GM12878 (cell line): ENCODE data around the gene GCSAM. TPM values are rescaled to one million over a fixed set of nuclear protein-coding genes. Genes with fewer than 3 reads are reported as not detected.

Source experiments
- ATAC-seq: fragments of 200-7000 bp; cut with Tn5 transposase; 3 replicates; pipeline ENCODE4 v1.9.1; 2020; ENCODE audit warnings: mild to moderate bottlenecking, moderate library complexity
- BruUV-seq: library from RNA; stranded (reverse); fragments of 400-500 nt; replicated peaks from 2 replicates; lab custom pipeline; 2021; lab: Mats Ljungman, UMichigan
- CTCF ChIA-PET: fragments of 300-600 bp; sonication (Branson Sonifier 250); formaldehyde crosslinking; extraction: SDS; loops from one replicate; lab custom pipeline; 2021; ENCODE audit warnings: inconsistent platforms; lab: Yijun Ruan, JAX
- POLR2A ChIA-PET: fragments of 350-600 bp; formaldehyde crosslinking; extraction: SDS; loops from one replicate; lab custom pipeline; 2021; ENCODE audit warnings: inconsistent platforms; lab: Charles Lee
- RAD21 ChIA-PET: fragments of 300-600 bp; sonication (Branson Sonifier 250); formaldehyde crosslinking; loops from one replicate; lab custom pipeline; 2023; ENCODE audit warnings: antibody characterized with exemption; ENCODE audit not compliant: unreplicated experiment; lab: Charles Lee
- SMC1A ChIA-PET: fragments of 300-600 bp; sonication (Branson Sonifier 250); formaldehyde crosslinking; loops from one replicate; lab custom pipeline; 2023; ENCODE audit not compliant: unreplicated experiment, uncharacterized antibody; lab: Charles Lee
- DNase-seq: peaks from one replicate; pipeline ENCODE4 v3.0.0-alpha.2; 2011; ENCODE audit warnings: low read depth, low spot score
- FAIRE-seq: peaks from 3 replicates; lab custom pipeline; 2011; peaks lifted over from hg19 to GRCh38; lab: Jason Lieb, UNC
- H2AFZ ChIP-seq: 2 replicates; pipeline ENCODE4 v1.6.0; 2011; ENCODE audit warnings: low read depth, low read length, control low read depth; ENCODE audit not compliant: control insufficient read depth
- H3K27ac ChIP-seq: 2 replicates; pipeline ENCODE4 v1.5.1; 2011; ENCODE audit warnings: control low read depth; ENCODE audit not compliant: control insufficient read depth, insufficient read depth
- H3K27me3 ChIP-seq, 2 experiments: replicated peaks in 1 of 2; 2 replicates each; pipeline versions ENCODE4 v1.6.0 to v1.6.1; 2011; ENCODE audit warnings: low read length in 1 of 2; ENCODE audit not compliant: control insufficient read depth in 2 of 2, insufficient read depth in 2 of 2
- H3K36me3 ChIP-seq, 2 experiments: 2 replicates each; pipeline ENCODE4 v1.5.1; 2011; ENCODE audit warnings: low read length in 1 of 2; ENCODE audit not compliant: control insufficient read depth in 2 of 2, insufficient read depth in 2 of 2
- H3K4me1 ChIP-seq: 2 replicates; pipeline ENCODE4 v1.6.1; 2011; ENCODE audit warnings: mild to moderate bottlenecking, low read length, moderate library complexity, mixed read lengths; ENCODE audit not compliant: control insufficient read depth, insufficient read depth
- H3K4me2 ChIP-seq: 2 replicates; pipeline ENCODE4 v1.6.0; 2011; ENCODE audit warnings: control low read depth; ENCODE audit not compliant: control insufficient read depth, insufficient read depth
- H3K4me3 ChIP-seq: fragments of 200-600 bp; sonication (generic); 2 replicates; pipeline ENCODE4 v1.5.1; 2016
- H3K79me2 ChIP-seq: 2 replicates; pipeline ENCODE4 v1.6.0; 2011; ENCODE audit warnings: low read length; ENCODE audit not compliant: control insufficient read depth, insufficient read depth
- H3K9ac ChIP-seq: 2 replicates; pipeline ENCODE4 v1.8.0; 2011; ENCODE audit warnings: low read length, control low read depth, mixed read lengths; ENCODE audit not compliant: control insufficient read depth, insufficient read depth
- H3K9me3 ChIP-seq: replicated peaks from 3 replicates; pipeline ENCODE4 v1.5.1; 2011; ENCODE audit warnings: mild to moderate bottlenecking, low read length; ENCODE audit not compliant: control insufficient read depth, insufficient read depth
- H4K20me1 ChIP-seq: 2 replicates; pipeline ENCODE4 v1.6.0; 2011; ENCODE audit not compliant: control insufficient read depth, insufficient read depth
- BACH1 ChIP-seq: fragments of 450-650 bp; IDR thresholded peaks from 2 replicates; pipeline ENCODE4 v1.6.1; 2017; ENCODE audit warnings: mild to moderate bottlenecking, borderline replicate concordance
- CHD1 ChIP-seq: IDR thresholded peaks from 2 replicates; pipeline ENCODE4 v1.6.1; 2012; ENCODE audit warnings: low read depth, low read length, improper control_type of control experiment
- ESRRA ChIP-seq: IDR thresholded peaks from 2 replicates; pipeline ENCODE4 v1.6.1; 2012; ENCODE audit warnings: mild to moderate bottlenecking, low read length, improper control_type of control experiment
- IKZF1 ChIP-seq: fragments of 450-650 bp; conservative IDR thresholded peaks from 2 replicates; pipeline ENCODE4 v1.6.1; 2017; ENCODE audit warnings: antibody characterized with exemption, mild to moderate bottlenecking
- IKZF2 ChIP-seq, 2 experiments: fragments of 450-650 bp; IDR thresholded peaks; 2 replicates each; pipeline ENCODE4 v1.6.1; 2017; ENCODE audit warnings: mild to moderate bottlenecking in 2 of 2, moderate library complexity in 2 of 2
- IRF4 ChIP-seq: IDR thresholded peaks from 2 replicates; pipeline ENCODE4 v1.6.1; 2011; ENCODE audit warnings: low read depth, low read length
- MLLT1 ChIP-seq: fragments of 450-650 bp; IDR thresholded peaks from 2 replicates; pipeline ENCODE4 v1.6.1; 2016; ENCODE audit warnings: mild to moderate bottlenecking
- NR2F1 ChIP-seq: fragments of 450-650 bp; conservative IDR thresholded peaks from 2 replicates; pipeline ENCODE4 v1.6.1; 2017; ENCODE audit warnings: mild to moderate bottlenecking
- POLR2A ChIP-seq: IDR thresholded peaks from 2 replicates; pipeline ENCODE4 v1.6.1; 2011; ENCODE audit warnings: low read depth, mild to moderate bottlenecking, low read length
- POLR2AphosphoS2 ChIP-seq: IDR thresholded peaks from 2 replicates; pipeline ENCODE4 v1.6.1; 2011; ENCODE audit warnings: low read depth, mild to moderate bottlenecking, low read length, improper control_type of control experiment, moderate library complexity
- POLR2AphosphoS5 ChIP-seq: IDR thresholded peaks from 2 replicates; pipeline ENCODE4 v1.6.1; 2011; ENCODE audit warnings: mild to moderate bottlenecking, low read length, inconsistent platforms
- POU2F2 ChIP-seq: IDR thresholded peaks from 3 replicates; pipeline ENCODE4 v1.6.1; 2011; ENCODE audit warnings: low read depth, mild to moderate bottlenecking, low read length, borderline replicate concordance
- RUNX3 ChIP-seq: IDR thresholded peaks from 2 replicates; pipeline ENCODE4 v1.6.1; 2012; ENCODE audit warnings: low read length, inconsistent platforms
- SMAD5 ChIP-seq: IDR thresholded peaks from 2 replicates; pipeline ENCODE4 v1.6.1; 2016; ENCODE audit warnings: antibody characterized with exemption, low read depth
- SMARCA5 ChIP-seq: fragments of 450-650 bp; IDR thresholded peaks from 2 replicates; pipeline ENCODE4 v1.6.1; 2017; ENCODE audit warnings: mild to moderate bottlenecking
- WRNIP1 ChIP-seq: IDR thresholded peaks from 2 replicates; pipeline ENCODE4 v1.6.1; 2011; ENCODE audit warnings: low read depth, low read length, improper control_type of control experiment, borderline replicate concordance
- WGBS: methylation state at CpG from one replicate; pipeline ENCODE4 v1.1.6; 2016; ENCODE audit warnings: low lambda C conversion rate; ENCODE audit not compliant: insufficient replicate concordance, insufficient coverage; ENCODE audit errors: missing lambda C conversion rate; 5-methylcytosine and 5-hydroxymethylcytosine counted together
- in situ Hi-C: fragments of 300-500 bp; cut with MboI; formaldehyde crosslinking; loops from 9 replicates; pipeline ENCODE4 v1.14.3; 2018; ENCODE audit warnings: mixed read lengths
- intact Hi-C: fragments of 100-400 bp; cut with micrococcal nuclease; formaldehyde crosslinking; loops from one replicate; pipeline ENCODE4 v1.14.2; 2022; ENCODE audit not compliant: unreplicated experiment
- polyA plus RNA-seq, 11 experiments: library from polyadenylated mRNA; depleted of rRNA in 4 of 11; unstranded in 6 of 11; stranded (reverse) in 5 of 11; fragments of >200 nt; fragmentation: Nextera tagmentation in 4 of 11; fragmentation: Illumina TruSeq in 1 of 11; extraction: Ambion mirVana in 4 of 11; extraction: Trizol in 1 of 11; gene quantifications; 1 replicate in 1 of 11; 2 replicates in 10 of 11; pipeline versions ENCODE4 v1.2.1 to v1.2.3, GENCODE V29; 2011 to 2016; ENCODE audit warnings: inconsistent platforms in 2 of 11, missing spikeins in 2 of 11, low read depth in 1 of 11
- total RNA-seq, 4 experiments: library from RNA; depleted of rRNA in 3 of 4; stranded (reverse); fragments of >200 nt in 3 of 4; fragmentation: Illumina TruSeq in 1 of 4; extraction: Trizol in 1 of 4; gene quantifications; 2 replicates each; pipeline versions ENCODE4 v1.2.1 to v1.2.3, GENCODE V29; 2013 to 2021
- TF ChIP-seq, protein P1 (sequence below): fragments of 450-650 bp; IDR thresholded peaks from 2 replicates; pipeline ENCODE4 v1.6.1; 2017; ENCODE audit warnings: mild to moderate bottlenecking, moderate library complexity
- TF ChIP-seq, protein P2 (sequence below): IDR thresholded peaks from 2 replicates; pipeline ENCODE4 v1.6.1; 2012; ENCODE audit warnings: low read depth, low read length, improper control_type of control experiment

Gene GCSAM
- total and polyA plus RNA-seq, 10 of the 15 experiments (the other 5 are each of a cell fraction or from before 2014, with no cell fraction given) = 81.5 to 407 (median 107) TPM

DNA sequence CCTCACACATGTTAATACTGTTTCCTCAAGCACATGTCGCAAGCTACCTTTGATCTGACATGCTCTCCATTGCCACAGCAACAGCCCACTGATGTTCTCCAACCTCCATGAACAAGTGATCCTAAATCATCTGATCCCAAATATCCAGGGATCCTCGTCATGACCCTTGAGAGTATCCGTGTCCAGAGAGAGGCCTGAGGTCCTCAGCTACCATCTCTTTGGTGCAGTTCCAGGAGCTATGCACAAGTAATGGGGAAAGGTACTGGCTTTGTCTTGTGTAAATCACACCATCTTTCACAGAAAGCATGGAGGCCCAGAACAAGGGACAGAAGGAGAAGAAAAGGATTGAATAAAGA, 2.4 kb downstream of the GCSAM start:
- FAIRE-seq = no peak

More for the DNA sequence above, 2.4 kb downstream of the GCSAM start:
- Histone ChIP-seq H3K36me3 (peaks cover 0 to 3% of the 10 kb centered on the region in 2 experiments; a peak in 1 of 4 replicates), H2AFZ (no peak overlapping the region), H3K4me3 (peak overlapping the region; percentile 78), H4K20me1 (no peaks in the 10 kb centered on the region), H3K27ac (peak overlapping the region; percentile 99), H3K4me2 (peak overlapping the region; percentile 95), H3K9ac (peak overlapping the region; percentile 98), H3K9me3 (no peaks in the 10 kb centered on the region), H3K4me1 (peaks cover 47% of the 10 kb centered on the region), H3K27me3 (no peaks in the 10 kb centered on the region), H3K79me2 (peaks cover 93% of the 10 kb centered on the region)
- DNase-seq (no peak), ATAC-seq (no peak)
- SMC1A ChIA-PET = interaction anchor here (0.5 to 18.5 kb wide), 11 partner anchors 8 to 1518 kb away, joined by 3 to 489 read pairs (median 5); partner anchors contain the start of gene SLC9C1
- TF ChIP-seq IRF4 (0 out of 2 replicates have a peak, but pooled peaks have one; percentile 6), NR2F1 (no peak), SMARCA5 (no peak), RUNX3 (no peak), CHD1 (0 out of 2 replicates have a peak, but pooled peaks have one; percentile 21), SMAD5 (peak; percentile 35), ESRRA (no peak), POU2F2 (0 out of 3 replicates have a peak, but pooled peaks have one; percentile 52), POLR2AphosphoS5 (peak; percentile 84), POLR2A (peak; percentile 71), MLLT1 (peak; percentile 85), POLR2AphosphoS2 (peak; percentile 17; the same call in 1 of the 2 replicates), IKZF1 (0 out of 2 replicates have a peak, but pooled peaks have one; percentile 28), BACH1 (peak; percentile 77), IKZF2 (IDR thresholded peaks at IDR 0.05) (peak; percentile 8 to 47; a peak in 1 of 4 replicates), WRNIP1 (0 out of 2 replicates have a peak, but pooled peaks have one; percentile 21)
- TF ChIP-seq, protein P1, sequence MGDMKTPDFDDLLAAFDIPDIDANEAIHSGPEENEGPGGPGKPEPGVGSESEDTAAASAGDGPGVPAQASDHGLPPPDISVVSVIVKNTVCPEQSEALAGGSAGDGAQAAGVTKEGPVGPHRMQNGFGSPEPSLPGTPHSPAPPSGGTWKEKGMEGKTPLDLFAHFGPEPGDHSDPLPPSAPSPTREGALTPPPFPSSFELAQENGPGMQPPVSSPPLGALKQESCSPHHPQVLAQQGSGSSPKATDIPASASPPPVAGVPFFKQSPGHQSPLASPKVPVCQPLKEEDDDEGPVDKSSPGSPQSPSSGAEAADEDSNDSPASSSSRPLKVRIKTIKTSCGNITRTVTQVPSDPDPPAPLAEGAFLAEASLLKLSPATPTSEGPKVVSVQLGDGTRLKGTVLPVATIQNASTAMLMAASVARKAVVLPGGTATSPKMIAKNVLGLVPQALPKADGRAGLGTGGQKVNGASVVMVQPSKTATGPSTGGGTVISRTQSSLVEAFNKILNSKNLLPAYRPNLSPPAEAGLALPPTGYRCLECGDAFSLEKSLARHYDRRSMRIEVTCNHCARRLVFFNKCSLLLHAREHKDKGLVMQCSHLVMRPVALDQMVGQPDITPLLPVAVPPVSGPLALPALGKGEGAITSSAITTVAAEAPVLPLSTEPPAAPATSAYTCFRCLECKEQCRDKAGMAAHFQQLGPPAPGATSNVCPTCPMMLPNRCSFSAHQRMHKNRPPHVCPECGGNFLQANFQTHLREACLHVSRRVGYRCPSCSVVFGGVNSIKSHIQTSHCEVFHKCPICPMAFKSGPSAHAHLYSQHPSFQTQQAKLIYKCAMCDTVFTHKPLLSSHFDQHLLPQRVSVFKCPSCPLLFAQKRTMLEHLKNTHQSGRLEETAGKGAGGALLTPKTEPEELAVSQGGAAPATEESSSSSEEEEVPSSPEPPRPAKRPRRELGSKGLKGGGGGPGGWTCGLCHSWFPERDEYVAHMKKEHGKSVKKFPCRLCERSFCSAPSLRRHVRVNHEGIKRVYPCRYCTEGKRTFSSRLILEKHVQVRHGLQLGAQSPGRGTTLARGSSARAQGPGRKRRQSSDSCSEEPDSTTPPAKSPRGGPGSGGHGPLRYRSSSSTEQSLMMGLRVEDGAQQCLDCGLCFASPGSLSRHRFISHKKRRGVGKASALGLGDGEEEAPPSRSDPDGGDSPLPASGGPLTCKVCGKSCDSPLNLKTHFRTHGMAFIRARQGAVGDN = peak; percentile 69
- TF ChIP-seq, protein P2, sequence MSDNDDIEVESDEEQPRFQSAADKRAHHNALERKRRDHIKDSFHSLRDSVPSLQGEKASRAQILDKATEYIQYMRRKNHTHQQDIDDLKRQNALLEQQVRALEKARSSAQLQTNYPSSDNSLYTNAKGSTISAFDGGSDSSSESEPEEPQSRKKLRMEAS = 0 out of 2 replicates have a peak, but pooled peaks have one; percentile 35
- RAD21 ChIA-PET = interaction anchor here (0.7 to 17.9 kb wide), 8 partner anchors 8 to 437 kb away, joined by 3 to 457 read pairs (median 6); no protein-coding TSS in a partner anchor
- intact Hi-C loops (loop anchor here (10.0 kb wide), 1 partner anchor 364 kb away; the partner anchor contains the start of gene BTLA), in situ Hi-C loops (no loop called here)
- BruUV-seq = no TSS peak
- 2% methylated on average over 3 of the region's 3 CpGs for WGBS
- POLR2A ChIA-PET = interaction anchor here (0.9 to 12.8 kb wide), 4 partner anchors 13 to 367 kb away, joined by 3 to 345 read pairs (median 18); partner anchors contain the start of gene BTLA
- CTCF ChIA-PET = interaction anchor here (1.9 to 18.1 kb wide), 4 partner anchors 13 to 330 kb away, joined by 7 to 226 read pairs (median 13); partner anchors contain the start of gene SLC9C1
